BLaER1 (cell line): ENCODE results near the gene GPR135.

Experiments
- H3K27ac ChIP-seq: shearing (Covaris generic); formaldehyde crosslinking; 2 replicates; pipeline ENCODE4 v1.8.1; 2022
- H3K27me3 ChIP-seq: shearing (Covaris generic); formaldehyde crosslinking; 2 replicates; pipeline ENCODE4 v1.8.1; 2022
- H3K36me3 ChIP-seq: shearing (Covaris generic); formaldehyde crosslinking; 2 replicates; pipeline ENCODE4 v1.8.1; 2022
- H3K4me1 ChIP-seq: shearing (Covaris generic); formaldehyde crosslinking; 2 replicates; pipeline ENCODE4 v1.8.1; 2022
- H3K4me2 ChIP-seq: shearing (Covaris generic); formaldehyde crosslinking; 2 replicates; pipeline ENCODE4 v1.8.1; 2022
- H3K4me3 ChIP-seq: shearing (Covaris generic); formaldehyde crosslinking; 2 replicates; pipeline ENCODE4 v1.8.1; 2022
- H3K9ac ChIP-seq: shearing (Covaris generic); formaldehyde crosslinking; 2 replicates; pipeline ENCODE4 v1.8.1; 2022
- H3K9me3 ChIP-seq: shearing (Covaris generic); formaldehyde crosslinking; 2 replicates; pipeline ENCODE4 v1.8.1; 2022
- H4K20me1 ChIP-seq: shearing (Covaris generic); formaldehyde crosslinking; 2 replicates; pipeline ENCODE4 v1.8.1; 2022
- Cebpa-rat ChIP-seq: shearing (Covaris generic); IDR thresholded peaks from 2 replicates; pipeline ENCODE4 v1.8.1; 2022

GPR135 gene

GRCh38 chr14:59490756-59491155 lies 25.6 kb upstream of the GPR135 start:
- Histone ChIP-seq H3K4me3 (no peak overlapping the region), H4K20me1 (no peaks in the 10 kb centered on the region), H3K9ac (no peak overlapping the region), H3K4me1 (peaks cover 8% of the 10 kb centered on the region), H3K27ac (no peak overlapping the region), H3K9me3 (peaks cover 4% of the 10 kb centered on the region; the same call in 1 of the 2 replicates), H3K36me3 (peaks cover 68% of the 10 kb centered on the region), H3K27me3 (no peaks in the 10 kb centered on the region), H3K4me2 (no peak overlapping the region)
- TF ChIP-seq Cebpa-rat: no peak

- Histone ChIP-seq H3K27ac (peak overlapping the region; percentile 89), H3K36me3 (peaks cover 20% of the 10 kb centered on the region), H3K4me2 (peak overlapping the region; percentile 74), H3K4me1 (peaks cover 51% of the 10 kb centered on the region), H3K9ac (peak overlapping the region; percentile 89), H4K20me1 (peaks cover 31% of the 10 kb centered on the region), H3K9me3 (no peaks in the 10 kb centered on the region), H3K27me3 (no peaks in the 10 kb centered on the region), H3K4me3 (peak overlapping the region; percentile 83)
- TF ChIP-seq Cebpa-rat: no peak
These were observed 19.5 kb upstream of the GPR135 start for GRCh38 chr14:59484639-59485175.

- H4K20me1 ChIP-seq: peaks cover 31% of the 10 kb centered on the region
- TF ChIP-seq Cebpa-rat: no peak
These were observed 18.8 kb upstream of the GPR135 start, which contains the start of the genes JKAMP and L3HYPDH for GRCh38 chr14:59483819-59484638. Gene JKAMP, plus strand, starts transcription at chr14:59484517. Its CDS starts 73 bp downstream, at chr14:59484590. Gene L3HYPDH, minus strand, starts transcription at chr14:59484408. Its CDS starts 92 bp downstream, at chr14:59484316.

GRCh38 chr14:59483363-59483762 lies 18.2 kb upstream of the GPR135 start:
- Histone ChIP-seq H3K9ac (peak overlapping the region; percentile 89), H3K4me1 (peaks cover 51% of the 10 kb centered on the region), H4K20me1 (peaks cover 31% of the 10 kb centered on the region), H3K4me2 (peak overlapping the region; percentile 92), H3K27me3 (no peaks in the 10 kb centered on the region), H3K36me3 (peaks cover 12% of the 10 kb centered on the region), H3K9me3 (no peaks in the 10 kb centered on the region), H3K4me3 (peak overlapping the region; percentile 83), H3K27ac (peak overlapping the region; percentile 89)
- no peak for TF ChIP-seq Cebpa-rat

More at GRCh38 chr14:59483819-59484638, 18.8 kb upstream of the GPR135 start, which contains the start of the genes JKAMP and L3HYPDH:
- Histone ChIP-seq H3K9me3 (no peaks in the 10 kb centered on the region), H3K4me1 (peaks cover 51% of the 10 kb centered on the region), H3K4me2 (peak within 1 kb of the TSS; percentile 92), H3K9ac (peak within 1 kb of the TSS; percentile 89), H3K27me3 (no peaks in the 10 kb centered on the region), H3K27ac (peak within 1 kb of the TSS; percentile 89), H3K4me3 (peak within 1 kb of the TSS; percentile 83), H3K36me3 (peaks cover 13% of the 10 kb centered on the region)

- H3K9ac ChIP-seq: peak overlapping the region; percentile 89
- H3K27me3 ChIP-seq: no peaks in the 10 kb centered on the region
- H3K4me2 ChIP-seq: peak overlapping the region; percentile 92
- H3K4me3 ChIP-seq: peak overlapping the region; percentile 83
- no peaks in the 10 kb centered on the region for H3K9me3 ChIP-seq
- peak overlapping the region; percentile 89; the same call in 1 of the 2 replicates for H3K27ac ChIP-seq
- H3K36me3 ChIP-seq: peaks cover 13% of the 10 kb centered on the region
- no peak for TF ChIP-seq Cebpa-rat
- peaks cover 51% of the 10 kb centered on the region for H3K4me1 ChIP-seq
- peaks cover 31% of the 10 kb centered on the region for H4K20me1 ChIP-seq
These were observed 17.6 kb upstream of the GPR135 start for GRCh38 chr14:59482541-59483331.

- H3K27ac ChIP-seq: no peak overlapping the region
- peaks cover 13% of the 10 kb centered on the region for H3K36me3 ChIP-seq
- H3K4me2 ChIP-seq: peak overlapping the region; percentile 92
- peak overlapping the region; percentile 83 for H3K4me3 ChIP-seq
- H3K9me3 ChIP-seq: no peaks in the 10 kb centered on the region
- H3K27me3 ChIP-seq: no peaks in the 10 kb centered on the region
- H4K20me1 ChIP-seq: peaks cover 31% of the 10 kb centered on the region
- peak overlapping the region; percentile 89 for H3K9ac ChIP-seq
- TF ChIP-seq Cebpa-rat: no peak
- peaks cover 51% of the 10 kb centered on the region for H3K4me1 ChIP-seq
These were observed 16.8 kb upstream of the GPR135 start for GRCh38 chr14:59481871-59482540.

GRCh38 chr14:59481407-59481806 lies 16.2 kb upstream of the GPR135 start:
- no peaks in the 10 kb centered on the region for H3K9me3 ChIP-seq
- H3K36me3 ChIP-seq: peaks cover 18% of the 10 kb centered on the region
- peaks cover 49% of the 10 kb centered on the region for H3K4me1 ChIP-seq
- TF ChIP-seq Cebpa-rat: no peak
- no peaks in the 10 kb centered on the region for H3K27me3 ChIP-seq
- peaks cover 31% of the 10 kb centered on the region for H4K20me1 ChIP-seq
- H3K9ac ChIP-seq: no peak overlapping the region
- no peak overlapping the region for H3K4me3 ChIP-seq
- H3K4me2 ChIP-seq: peak overlapping the region; percentile 92
- H3K27ac ChIP-seq: no peak overlapping the region

GRCh38 chr14:59480166-59480565 lies 15.0 kb upstream of the GPR135 start:
- H3K9ac ChIP-seq: no peak overlapping the region
- peak overlapping the region; percentile 92 for H3K4me2 ChIP-seq
- H4K20me1 ChIP-seq: peaks cover 31% of the 10 kb centered on the region
- H3K36me3 ChIP-seq: peaks cover 31% of the 10 kb centered on the region
- no peaks in the 10 kb centered on the region for H3K27me3 ChIP-seq
- no peak overlapping the region for H3K27ac ChIP-seq
- peaks cover 37% of the 10 kb centered on the region for H3K4me1 ChIP-seq
- no peaks in the 10 kb centered on the region for H3K9me3 ChIP-seq
- TF ChIP-seq Cebpa-rat: no peak
- H3K4me3 ChIP-seq: no peak overlapping the region

GRCh38 chr14:59478540-59478939 lies 13.4 kb upstream of the GPR135 start:
- Histone ChIP-seq H3K36me3 (peaks cover 43% of the 10 kb centered on the region), H3K4me1 (peaks cover 36% of the 10 kb centered on the region), H4K20me1 (peaks cover 38% of the 10 kb centered on the region), H3K9ac (no peak overlapping the region), H3K27ac (no peak overlapping the region), H3K27me3 (no peaks in the 10 kb centered on the region), H3K4me3 (no peak overlapping the region), H3K9me3 (no peaks in the 10 kb centered on the region), H3K4me2 (no peak overlapping the region)
- no peak for TF ChIP-seq Cebpa-rat
